Measurements from ENCODE around the gene ATP1B4. TPM values are rescaled to one million over a fixed set of nuclear protein-coding genes. Genes with fewer than 3 reads are reported as not detected.

The ATP1B4 gene
- total and polyA plus RNA-seq, 2 of the 8 experiments (the other 6 are each of a cell fraction or from before 2014, with no cell fraction given): not detected

DNA sequence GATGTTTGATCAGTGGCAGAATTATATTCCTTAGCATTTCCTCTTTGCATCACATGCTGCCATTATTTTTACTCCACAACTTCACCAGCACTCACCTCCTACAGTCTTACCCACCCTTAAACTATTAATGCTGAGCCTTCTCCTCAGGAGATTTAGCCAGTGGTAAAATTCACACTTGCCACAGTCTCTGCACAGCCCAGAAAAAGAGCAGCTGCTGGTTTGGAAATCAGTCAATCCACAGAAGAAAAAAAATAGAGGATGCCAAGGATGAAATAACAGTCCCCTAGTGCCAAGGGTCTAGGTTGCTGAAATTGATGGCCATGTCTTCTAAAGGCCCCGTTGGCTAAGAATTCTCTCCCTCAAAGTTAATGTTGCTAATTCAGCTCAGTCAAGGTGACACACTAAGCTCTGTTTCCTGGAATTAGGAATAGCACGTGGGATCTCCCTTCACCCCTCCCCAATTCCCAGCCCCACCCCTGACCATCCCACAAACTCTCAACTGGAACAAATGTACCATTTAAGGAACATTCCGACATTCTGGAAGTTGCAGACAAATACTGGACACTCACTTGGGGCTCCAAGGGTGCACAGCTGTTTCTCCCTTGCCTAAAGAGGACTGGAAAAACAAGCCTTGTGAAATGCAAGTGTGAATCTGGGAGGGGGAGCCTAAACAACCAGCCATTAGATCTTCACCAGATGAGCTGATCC lies 5.7 kb downstream of the ATP1B4 start (continued):
- TF ChIP-seq CHD7 (IDR thresholded peaks at IDR 0.05; ENCODE audit: insufficient replicate concordance, low read length) (no peak), MAFK (IDR thresholded peaks at IDR 0.05; ENCODE audit: low read depth, low read length) (no peak), HDAC2 (IDR thresholded peaks at IDR 0.05; ENCODE audit: borderline replicate concordance in 1 of 2, low read depth in 2 of 2, low read length in 2 of 2) (no peak), BRCA1 (IDR thresholded peaks at IDR 0.05; ENCODE audit: low read depth, low read length) (no peak), TCF12 (IDR thresholded peaks at IDR 0.05; ENCODE audit: low read depth, low read length) (no peak)
- TF ChIP-seq, protein P1, sequence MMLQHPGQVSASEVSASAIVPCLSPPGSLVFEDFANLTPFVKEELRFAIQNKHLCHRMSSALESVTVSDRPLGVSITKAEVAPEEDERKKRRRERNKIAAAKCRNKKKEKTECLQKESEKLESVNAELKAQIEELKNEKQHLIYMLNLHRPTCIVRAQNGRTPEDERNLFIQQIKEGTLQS (IDR thresholded peaks at IDR 0.05; ENCODE audit: insufficient read depth, low read depth, low read length): no peak
- TF ChIP-seq, protein P2, sequence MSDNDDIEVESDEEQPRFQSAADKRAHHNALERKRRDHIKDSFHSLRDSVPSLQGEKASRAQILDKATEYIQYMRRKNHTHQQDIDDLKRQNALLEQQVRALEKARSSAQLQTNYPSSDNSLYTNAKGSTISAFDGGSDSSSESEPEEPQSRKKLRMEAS (IDR thresholded peaks at IDR 0.05): no peak
